Measurements from ENCODE around the gene CNTNAP5. TPM values are rescaled to one million over a fixed set of nuclear protein-coding genes. Genes with fewer than 3 reads are reported as not detected.

CNTNAP5 gene
- total RNA-seq, 3 donors from 2014 or later (not counting 1 experiment from before 2014, with no cell fraction given): not detected

DNA sequence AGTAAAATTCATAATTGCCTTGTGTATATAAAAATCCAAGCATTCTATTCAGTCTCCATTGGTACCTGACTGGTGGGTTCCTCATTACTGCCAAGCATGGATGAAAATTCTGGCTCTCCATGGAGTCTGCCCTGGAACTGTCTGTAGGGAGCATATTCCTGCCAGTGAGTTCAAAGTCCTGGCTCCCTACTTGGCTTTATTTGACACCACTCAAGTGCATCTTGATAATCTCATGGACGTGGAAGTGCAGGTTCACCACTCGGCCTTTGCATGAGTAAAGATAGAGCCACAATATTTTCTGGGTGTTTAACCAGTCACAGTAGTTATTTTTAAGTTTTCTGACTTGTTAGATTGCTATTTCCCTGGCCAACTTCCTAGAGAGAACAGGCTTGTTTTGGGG, 63.5 kb downstream of the CNTNAP5 start:
- Histone ChIP-seq H3K36me3 (ENCODE audit: control insufficient read depth, insufficient read depth, low read length) (no peaks in the 10 kb centered on the region), H3K9me3 (ENCODE audit: control insufficient read depth, insufficient read depth, low read length) (peaks cover 5% of the 10 kb centered on the region), H3K27ac (ENCODE audit: low read length) (no peak overlapping the region), H3K4me3 (ENCODE audit: low read length) (no peak overlapping the region), H3K27me3 (ENCODE audit: control insufficient read depth, insufficient read depth, low read length) (no peaks in the 10 kb centered on the region), H3K4me1 (ENCODE audit: control insufficient read depth, insufficient read depth, low read length) (no peaks in the 10 kb centered on the region)
- H3K9me3 Mint-ChIP-seq: peaks cover 15 to 19% of the 10 kb centered on the region in 2 donors
- H3K27me3 Mint-ChIP-seq (ENCODE audit: low read depth in 2 of 2): no peaks in the 10 kb centered on the region
- no peaks in the 10 kb centered on the region for H3K36me3 Mint-ChIP-seq
- DNase-seq (no peak), ATAC-seq (no peak)
- H3K27ac Mint-ChIP-seq: no peak overlapping the region
- H3K4me3 Mint-ChIP-seq: no peak overlapping the region
- intact Hi-C loops (cut with micrococcal nuclease): no loop called here
- 65% methylated on average over 2 of the region's 2 CpGs for WGBS (ENCODE audit: insufficient coverage)
- TF ChIP-seq, protein P1, sequence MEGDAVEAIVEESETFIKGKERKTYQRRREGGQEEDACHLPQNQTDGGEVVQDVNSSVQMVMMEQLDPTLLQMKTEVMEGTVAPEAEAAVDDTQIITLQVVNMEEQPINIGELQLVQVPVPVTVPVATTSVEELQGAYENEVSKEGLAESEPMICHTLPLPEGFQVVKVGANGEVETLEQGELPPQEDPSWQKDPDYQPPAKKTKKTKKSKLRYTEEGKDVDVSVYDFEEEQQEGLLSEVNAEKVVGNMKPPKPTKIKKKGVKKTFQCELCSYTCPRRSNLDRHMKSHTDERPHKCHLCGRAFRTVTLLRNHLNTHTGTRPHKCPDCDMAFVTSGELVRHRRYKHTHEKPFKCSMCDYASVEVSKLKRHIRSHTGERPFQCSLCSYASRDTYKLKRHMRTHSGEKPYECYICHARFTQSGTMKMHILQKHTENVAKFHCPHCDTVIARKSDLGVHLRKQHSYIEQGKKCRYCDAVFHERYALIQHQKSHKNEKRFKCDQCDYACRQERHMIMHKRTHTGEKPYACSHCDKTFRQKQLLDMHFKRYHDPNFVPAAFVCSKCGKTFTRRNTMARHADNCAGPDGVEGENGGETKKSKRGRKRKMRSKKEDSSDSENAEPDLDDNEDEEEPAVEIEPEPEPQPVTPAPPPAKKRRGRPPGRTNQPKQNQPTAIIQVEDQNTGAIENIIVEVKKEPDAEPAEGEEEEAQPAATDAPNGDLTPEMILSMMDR (IDR thresholded peaks at IDR 0.05): no peak
- no peaks in the 10 kb centered on the region for H3K4me1 Mint-ChIP-seq

DNA sequence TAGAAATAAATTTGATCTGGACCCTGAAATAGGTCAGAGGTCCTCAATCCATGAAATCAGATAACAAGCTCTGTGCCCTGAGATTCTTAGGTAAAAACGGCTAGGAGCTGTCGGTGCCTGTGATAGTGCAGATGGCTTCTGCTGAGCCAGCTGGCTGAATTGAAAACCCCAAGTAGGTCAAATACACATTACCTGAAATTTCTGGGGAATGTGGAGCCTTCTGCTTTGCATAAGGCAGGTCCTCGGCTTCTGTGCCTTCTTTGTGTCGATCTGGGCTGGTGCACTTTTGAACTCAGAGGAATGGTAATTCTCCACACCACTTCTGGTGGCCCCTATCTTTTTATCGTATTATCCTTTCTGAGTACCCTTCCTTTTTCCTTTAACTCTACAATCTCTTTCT, 66.6 kb downstream of the CNTNAP5 start:
- no peaks in the 10 kb centered on the region for H3K4me1 Mint-ChIP-seq
- no peak for ATAC-seq
- H3K27me3 ChIP-seq (ENCODE audit: control insufficient read depth, insufficient read depth, low read length): no peaks in the 10 kb centered on the region
- H3K36me3 Mint-ChIP-seq: no peaks in the 10 kb centered on the region
- peaks cover 2% of the 10 kb centered on the region for H3K9me3 ChIP-seq (ENCODE audit: control insufficient read depth, insufficient read depth, low read length)
- 77% methylated on average over 5 of the region's 5 CpGs for WGBS (ENCODE audit: insufficient coverage)
- H3K4me3 ChIP-seq (ENCODE audit: low read length): no peak overlapping the region
- no peaks in the 10 kb centered on the region for H3K36me3 ChIP-seq (ENCODE audit: control insufficient read depth, insufficient read depth, low read length)
- peaks cover 12 to 17% of the 10 kb centered on the region in 2 donors for H3K9me3 Mint-ChIP-seq
- no peak for DNase-seq
- H3K27ac ChIP-seq (ENCODE audit: low read length): no peak overlapping the region
- TF ChIP-seq, protein P1 (IDR thresholded peaks at IDR 0.05): no peak
- intact Hi-C loops (cut with micrococcal nuclease): no loop called here
- H3K27ac Mint-ChIP-seq: no peak overlapping the region
- no peaks in the 10 kb centered on the region for H3K4me1 ChIP-seq (ENCODE audit: control insufficient read depth, insufficient read depth, low read length)
- H3K4me3 Mint-ChIP-seq: no peak overlapping the region
- H3K27me3 Mint-ChIP-seq (ENCODE audit: low read depth in 2 of 2): no peaks in the 10 kb centered on the region

DNA sequence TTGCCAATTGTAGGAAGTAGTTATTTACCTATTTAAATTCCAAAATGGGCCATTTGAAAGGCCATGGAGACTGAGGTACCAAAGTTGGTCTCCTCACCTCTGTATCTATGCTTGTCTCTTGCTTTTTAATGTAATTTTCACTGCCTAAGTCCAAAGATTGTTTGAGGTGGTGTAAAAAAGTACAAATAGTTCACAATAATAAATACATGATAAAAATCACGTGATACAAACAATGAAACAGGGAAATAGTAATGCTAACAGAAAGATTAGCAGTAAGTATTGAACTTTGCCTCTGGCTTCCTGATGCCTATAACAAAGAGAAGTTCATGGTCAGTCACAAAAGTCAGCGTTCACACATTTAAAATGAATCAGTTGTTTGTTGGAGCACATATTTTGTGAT, 67.6 kb downstream of the CNTNAP5 start:
- no peaks in the 10 kb centered on the region for H3K36me3 ChIP-seq (ENCODE audit: control insufficient read depth, insufficient read depth, low read length)
- intact Hi-C loops (cut with micrococcal nuclease): no loop called here

DNA sequence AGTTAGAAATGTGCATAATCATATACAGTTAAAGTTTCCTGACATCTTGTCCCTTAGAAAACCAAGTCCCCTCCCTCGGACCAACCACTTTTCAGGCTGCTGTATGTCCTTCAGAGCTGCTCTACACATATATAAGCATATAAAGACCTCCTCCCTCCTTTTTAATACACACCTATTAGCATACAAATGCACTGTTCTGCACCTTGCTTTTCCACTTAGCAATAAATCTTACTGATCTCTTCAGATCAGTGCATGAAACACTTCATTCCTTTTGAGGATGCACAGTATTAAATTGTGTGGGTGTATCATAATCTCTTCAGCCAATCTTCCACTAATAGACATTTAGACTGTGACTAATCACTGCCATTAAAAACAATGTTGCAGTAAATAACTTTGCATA, 79.8 kb downstream of the CNTNAP5 start:
- Histone ChIP-seq H3K4me3 (ENCODE audit: low read length) (no peak overlapping the region), H3K27me3 (ENCODE audit: control insufficient read depth, insufficient read depth, low read length) (no peaks in the 10 kb centered on the region), H3K27ac (ENCODE audit: low read length) (no peak overlapping the region), H3K36me3 (ENCODE audit: control insufficient read depth, insufficient read depth, low read length) (no peaks in the 10 kb centered on the region), H3K9me3 (ENCODE audit: control insufficient read depth, insufficient read depth, low read length) (peaks cover 2% of the 10 kb centered on the region), H3K4me1 (ENCODE audit: control insufficient read depth, insufficient read depth, low read length) (no peaks in the 10 kb centered on the region)
- no peak for ATAC-seq
- TF ChIP-seq, protein P1 (IDR thresholded peaks at IDR 0.05): no peak
- no peak for DNase-seq
- 72% methylated on average over 1 of the region's 1 CpG for WGBS (ENCODE audit: insufficient coverage)
- Mint-ChIP-seq H3K27me3 (ENCODE audit: low read depth in 2 of 2) (no peaks in the 10 kb centered on the region), H3K27ac (no peak overlapping the region), H3K4me3 (no peak overlapping the region), H3K9me3 (peaks cover 3 to 4% of the 10 kb centered on the region in 2 donors), H3K36me3 (no peaks in the 10 kb centered on the region), H3K4me1 (no peaks in the 10 kb centered on the region)
- intact Hi-C loops (cut with micrococcal nuclease): no loop called here

More for the DNA sequence above, 67.6 kb downstream of the CNTNAP5 start:
- no peak overlapping the region for H3K4me3 Mint-ChIP-seq
- H3K9me3 ChIP-seq (ENCODE audit: control insufficient read depth, insufficient read depth, low read length): no peaks in the 10 kb centered on the region
- H3K27me3 ChIP-seq (ENCODE audit: control insufficient read depth, insufficient read depth, low read length): no peaks in the 10 kb centered on the region
- ATAC-seq (no peak), DNase-seq (no peak)
- H3K9me3 Mint-ChIP-seq: peaks cover 10 to 16% of the 10 kb centered on the region in 2 donors
- no peaks in the 10 kb centered on the region for H3K27me3 Mint-ChIP-seq (ENCODE audit: low read depth in 2 of 2)
- H3K27ac Mint-ChIP-seq: no peak overlapping the region
- no peak overlapping the region for H3K27ac ChIP-seq (ENCODE audit: low read length)
- no peak overlapping the region for H3K4me3 ChIP-seq (ENCODE audit: low read length)
- WGBS (ENCODE audit: insufficient coverage): 82% methylated on average over 2 of the region's 2 CpGs
- TF ChIP-seq, protein P1 (IDR thresholded peaks at IDR 0.05): no peak
- H3K4me1 ChIP-seq (ENCODE audit: control insufficient read depth, insufficient read depth, low read length): no peaks in the 10 kb centered on the region
- H3K36me3 Mint-ChIP-seq: no peaks in the 10 kb centered on the region
- H3K4me1 Mint-ChIP-seq: no peaks in the 10 kb centered on the region

All from natural killer cell (primary cell).